Measurements from ENCODE around the gene NCBP3.

GRCh38 chr17:3804503-3804931 is 41.5 kb downstream of the NCBP3 start:
- TF ChIP-seq CTCF (conservative IDR thresholded peaks at IDR 0.05) (no peak), EZH2 (IDR thresholded peaks at IDR 0.05; ENCODE audit: low read depth) (no peak)
